ENCODE data around the gene POGZ.
"Not testable (repeated sequence)": the region's sequence is repeated elsewhere in the genome, so short reads cannot be mapped to it uniquely, and the experiment has no call there.

POGZ gene

GRCh38 chr1:151411884-151412283 lies 47.4 kb downstream of the POGZ start:
- DNase-seq (ENCODE audit: low read depth in 2 of 2), result no peak

DNA sequence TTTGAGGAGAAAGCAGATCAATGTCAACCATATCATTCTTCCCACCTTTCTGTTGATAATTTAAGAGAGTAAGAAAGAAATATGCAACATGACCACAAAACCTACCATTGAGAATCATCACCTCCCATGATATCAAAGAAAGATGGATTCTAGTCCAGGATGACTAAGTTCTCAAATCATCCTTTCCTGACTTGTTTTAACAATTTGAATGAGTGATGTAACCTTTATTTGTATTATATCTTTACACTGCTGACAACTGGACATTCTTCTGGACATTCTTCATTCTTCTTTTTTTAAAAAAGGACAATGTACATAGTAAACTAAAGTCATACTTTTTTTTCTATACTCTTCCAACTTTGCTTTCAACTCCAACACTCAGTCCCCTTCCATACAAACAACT lies 50.4 kb downstream of the POGZ start:
- no peak for DNase-seq (ENCODE audit: low read depth in 2 of 2)

- DNase-seq (ENCODE audit: low read depth in 2 of 2), result no peak
Measured at GRCh38 chr1:151407304-151407703, 52.0 kb downstream of the POGZ start.

- DNase-seq (ENCODE audit: low read depth in 2 of 2), result no peak
Measured at GRCh38 chr1:151406176-151406575, 53.1 kb downstream of the POGZ start.

DNA sequence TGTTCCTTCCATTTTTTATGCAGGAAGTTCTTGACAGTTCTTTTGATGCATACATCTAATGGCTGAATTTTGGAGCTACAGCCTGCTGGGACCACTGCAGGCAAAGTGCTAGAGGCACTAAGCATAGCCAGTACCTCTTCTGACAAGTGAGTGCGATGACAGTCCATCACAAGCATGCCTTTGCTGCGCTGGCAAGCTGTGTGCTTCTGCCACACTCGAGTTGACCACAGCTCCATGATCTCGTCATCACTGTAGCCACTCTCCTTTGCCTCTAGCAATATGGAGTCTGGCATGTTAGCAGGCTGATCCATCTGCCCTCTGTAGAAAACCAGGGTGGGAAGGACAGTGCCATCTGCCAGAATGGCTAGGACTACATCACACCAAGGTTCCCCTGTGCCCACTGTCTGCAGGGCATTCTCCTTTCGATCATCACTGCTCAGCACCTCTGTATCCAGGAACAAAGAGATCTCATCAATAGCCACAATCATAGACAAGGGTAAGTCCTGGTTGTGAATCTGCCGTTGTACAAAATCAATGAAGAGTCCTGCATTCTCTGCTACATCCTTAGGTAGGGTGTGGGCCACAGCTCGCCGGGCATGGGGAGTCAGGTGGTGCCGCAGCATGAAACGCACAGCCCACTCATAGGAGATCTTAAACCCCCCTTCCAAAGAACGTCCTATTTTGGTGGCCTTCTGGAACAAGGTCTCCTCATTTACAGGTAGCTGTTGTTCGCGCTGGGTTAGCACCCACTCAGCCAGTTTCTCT lies 53.9 kb downstream of the POGZ start:
- no peak for DNase-seq (ENCODE audit: low read depth in 2 of 2)

DNA sequence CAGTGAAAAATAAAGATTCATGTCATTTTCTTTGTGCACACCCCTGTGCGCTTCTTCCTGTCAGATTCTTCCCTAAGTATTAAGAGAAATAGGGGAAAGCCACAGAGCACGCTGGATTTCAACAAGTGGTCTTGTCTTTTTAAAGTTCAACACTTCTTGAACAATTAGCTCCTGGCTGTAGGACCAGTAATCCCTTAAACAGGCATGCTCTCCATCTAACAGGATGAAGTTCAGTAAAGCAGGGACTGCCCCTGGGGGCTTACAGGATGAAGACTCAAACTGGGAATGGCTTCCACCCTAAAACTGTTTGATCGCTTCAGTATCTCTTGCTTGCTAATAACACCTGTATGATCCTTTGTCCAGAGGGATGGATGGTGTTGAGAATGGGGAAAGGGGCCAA lies 55.7 kb downstream of the POGZ start:
- DNase-seq (ENCODE audit: low read depth in 2 of 2), result no peak

- DNase-seq (ENCODE audit: low read depth in 2 of 2), result no peak
Measured at GRCh38 chr1:151402764-151403163, 56.5 kb downstream of the POGZ start.

DNA sequence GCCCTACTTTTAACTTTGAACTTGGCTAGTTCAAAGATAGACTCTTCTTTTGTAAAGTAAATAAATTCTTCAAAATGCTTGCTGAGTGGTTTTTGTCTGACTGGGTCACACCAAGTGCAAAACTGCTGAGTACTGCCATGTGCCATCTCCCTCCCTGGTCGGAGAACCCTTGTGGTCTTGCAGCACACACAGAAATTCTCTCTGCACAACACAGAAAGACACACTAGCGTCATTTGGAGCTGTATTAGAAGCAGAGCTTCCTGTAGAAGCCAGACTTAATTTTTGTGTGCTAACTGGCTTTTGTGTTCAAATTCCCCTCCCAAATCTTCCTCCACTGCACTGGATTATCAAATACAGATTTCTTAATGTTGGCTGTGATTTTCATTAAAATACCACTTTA lies 57.4 kb downstream of the POGZ start:
- no peak for DNase-seq (ENCODE audit: low read depth in 2 of 2)

GRCh38 chr1:151401125-151401788 lies 58.0 kb downstream of the POGZ start:
- DNase-seq (ENCODE audit: low read depth in 2 of 2), result no peak

DNA sequence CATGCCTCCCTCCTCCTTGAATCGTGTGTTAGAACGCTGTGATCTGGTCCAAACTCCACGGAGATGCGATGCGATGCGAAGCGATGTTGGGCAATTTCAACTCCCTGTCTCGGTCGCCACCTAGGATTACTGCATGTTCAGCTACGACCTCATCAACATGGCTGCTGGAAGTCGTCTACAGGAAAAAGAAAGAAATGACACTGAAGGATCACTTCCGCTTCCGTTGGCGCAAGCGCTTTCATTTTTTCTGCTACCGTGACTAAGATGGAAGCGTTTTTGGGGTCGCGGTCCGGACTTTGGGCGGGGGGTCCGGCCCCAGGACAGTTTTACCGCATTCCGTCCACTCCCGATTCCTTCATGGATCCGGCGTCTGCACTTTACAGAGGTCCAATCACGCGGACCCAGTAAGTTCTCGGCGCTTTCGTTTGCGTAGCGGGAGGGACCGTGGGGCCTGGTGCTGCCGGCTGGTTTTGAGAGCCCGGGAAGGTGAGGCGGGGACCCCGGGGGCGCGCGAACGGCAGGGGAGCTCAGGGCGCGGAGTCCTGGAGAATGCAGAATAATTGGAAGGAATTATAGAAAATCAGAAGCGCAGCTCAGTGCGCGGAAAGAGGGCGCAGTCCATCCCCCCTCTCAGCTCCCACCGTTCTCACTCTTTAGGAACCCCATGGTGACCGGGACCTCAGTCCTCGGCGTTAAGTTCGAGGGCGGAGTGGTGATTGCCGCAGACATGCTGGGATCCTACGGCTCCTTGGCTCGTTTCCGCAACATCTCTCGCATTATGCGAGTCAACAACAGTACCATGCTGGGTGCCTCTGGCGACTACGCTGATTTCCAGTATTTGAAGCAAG lies 59.7 kb downstream of the POGZ start, which contains the start of gene PSMB4:
PSMB4 (plus strand) TSS at position 250 of the 848 bp plus-strand sequence; CDS start at position 265, 15 bp downstream.
- peak; percentile 48 to 71 for DNase-seq (ENCODE audit: low read depth in 2 of 2)

DNA sequence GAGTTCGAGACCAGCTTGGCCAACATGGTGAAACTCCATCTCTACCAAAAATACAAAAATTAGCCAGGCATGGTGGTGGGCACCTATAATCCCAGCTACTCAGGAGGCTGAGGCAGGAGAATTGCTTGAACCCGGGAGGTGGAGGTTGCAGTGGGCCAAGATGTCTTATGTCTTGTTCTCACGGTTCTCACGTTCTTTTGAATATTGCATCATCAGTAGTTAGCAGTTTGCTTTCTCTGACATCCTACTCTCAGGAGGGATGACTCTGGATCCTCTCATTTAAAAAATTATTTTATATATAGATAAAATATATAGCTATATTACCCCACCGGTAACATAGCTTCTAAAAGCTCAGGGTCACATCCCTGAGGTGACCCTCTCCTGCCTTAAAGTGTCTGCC lies 63.0 kb downstream of the POGZ start:
- not testable (repeated sequence) for DNase-seq (ENCODE audit: low read depth in 2 of 2)

DNA sequence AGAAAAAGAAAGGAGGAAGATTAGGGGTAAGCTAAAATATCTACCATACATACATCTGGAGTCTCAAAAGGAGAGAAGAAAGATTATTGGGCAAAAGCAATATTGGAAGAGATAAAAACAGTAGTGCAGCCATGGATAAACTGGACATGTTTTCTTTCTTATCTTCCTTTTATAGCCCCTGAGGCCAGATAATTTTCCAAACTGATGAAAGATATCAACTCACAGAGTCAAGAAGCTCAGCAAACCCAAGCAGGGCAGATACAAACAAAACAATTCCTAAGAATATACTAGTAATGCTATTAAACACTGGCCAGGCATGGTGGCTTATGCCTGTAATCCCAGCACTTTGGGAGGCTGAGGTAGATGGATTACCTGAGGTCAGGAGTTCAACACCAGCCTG lies 65.7 kb downstream of the POGZ start:
- no peak for DNase-seq (ENCODE audit: low read depth in 2 of 2)

DNA sequence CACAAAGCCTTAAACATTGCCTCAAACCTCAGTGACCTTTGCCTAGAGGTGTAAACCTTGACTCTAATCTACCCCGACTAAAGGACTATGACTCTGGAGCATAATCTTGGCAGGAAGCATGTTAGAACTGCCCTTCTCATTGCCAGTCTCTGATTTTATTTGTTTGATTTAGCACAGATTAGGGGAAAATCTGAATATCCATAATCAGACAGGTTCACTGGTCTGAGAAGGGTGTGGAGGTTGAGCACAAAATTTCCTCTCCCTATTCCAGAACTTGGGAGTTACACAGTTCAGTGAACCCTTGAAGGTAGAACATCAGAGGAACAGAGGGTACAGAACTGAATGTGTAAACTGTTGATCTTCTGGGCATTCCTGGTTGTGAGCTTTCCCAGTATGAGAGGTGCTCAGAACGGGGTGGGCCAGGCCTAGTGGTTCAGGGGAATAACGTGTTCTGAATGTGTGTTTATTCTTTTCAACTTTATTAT lies 68.2 kb downstream of the POGZ start:
- DNase-seq (ENCODE audit: low read depth in 2 of 2), result no peak

DNA sequence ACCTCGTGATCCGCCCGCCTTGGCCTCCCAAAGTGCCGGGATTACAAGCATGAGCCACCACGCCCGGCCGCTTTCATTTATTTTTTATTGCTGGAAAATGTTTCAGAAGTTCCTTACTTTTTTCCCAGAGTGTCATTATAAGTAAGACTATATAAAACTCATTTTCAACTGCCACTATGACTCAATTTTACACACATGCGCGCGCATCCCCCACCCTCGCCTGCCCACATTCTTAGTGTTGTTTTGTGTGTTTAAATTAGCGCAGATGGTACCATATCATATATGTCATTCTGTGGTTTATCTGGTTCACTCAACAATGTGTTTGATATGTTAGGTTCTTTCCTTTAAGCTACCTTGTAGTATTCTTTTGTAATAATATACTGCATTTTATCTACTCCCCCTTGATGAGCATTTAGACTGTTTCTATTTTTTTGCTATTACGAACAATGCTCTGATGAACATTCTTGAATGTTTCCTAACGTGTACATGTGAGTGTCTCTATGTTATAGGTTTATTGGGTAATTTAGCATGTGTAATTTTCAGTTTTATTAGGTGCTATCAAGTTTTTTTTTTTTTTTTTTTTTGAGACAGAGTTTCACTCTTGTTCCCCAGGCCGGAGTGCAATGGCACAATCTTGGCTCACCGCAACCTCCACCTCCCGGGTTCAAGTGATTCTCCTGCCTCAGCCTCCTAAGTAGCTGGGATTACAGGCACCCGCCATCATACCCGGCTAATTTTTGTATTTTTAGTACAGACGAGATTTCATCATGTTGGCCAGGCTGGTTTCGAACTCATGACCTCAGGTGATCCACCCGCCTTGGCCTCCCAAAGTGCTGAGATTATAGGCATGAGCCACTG lies 68.8 kb downstream of the POGZ start:
- not testable (repeated sequence) for DNase-seq (ENCODE audit: low read depth in 2 of 2)

DNA sequence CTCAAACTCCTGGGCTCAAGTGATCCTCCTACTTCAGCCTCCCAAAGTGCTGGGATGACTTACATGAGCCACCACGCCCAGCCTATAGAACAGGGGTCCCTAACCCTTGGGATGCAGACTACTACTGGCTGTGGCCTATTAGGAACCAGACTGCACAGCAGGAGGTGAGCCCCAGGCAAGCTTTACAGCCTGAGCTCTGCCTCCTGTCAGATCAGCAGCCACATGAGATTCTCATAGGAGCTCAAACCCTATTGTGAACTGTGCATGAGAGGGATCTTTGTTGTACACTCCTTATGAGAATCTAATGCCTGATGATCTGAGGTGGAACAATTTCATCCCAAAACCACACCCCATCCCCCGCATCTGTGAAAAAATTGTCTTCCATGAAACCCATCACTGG lies 73.3 kb downstream of the POGZ start:
- no peak for DNase-seq (ENCODE audit: low read depth in 2 of 2)

DNA sequence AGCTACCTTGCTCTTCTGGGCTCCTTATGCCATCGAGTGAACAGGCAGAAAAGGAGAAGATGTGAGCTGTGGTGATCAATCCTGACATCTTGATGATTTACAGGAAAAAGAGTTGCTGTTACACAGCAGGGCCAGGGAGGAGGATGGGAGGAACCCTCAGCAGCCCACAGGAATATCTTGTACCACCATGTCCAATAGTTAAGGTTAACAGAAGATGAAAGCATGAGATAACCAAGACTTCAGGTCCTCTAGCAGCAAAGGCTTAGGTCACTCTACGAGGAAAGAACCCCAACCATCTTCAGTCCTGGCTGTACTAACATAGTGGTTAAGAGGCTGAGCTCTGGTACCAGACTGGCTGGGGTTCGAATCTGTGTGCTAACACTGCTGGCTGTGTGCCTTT lies 74.7 kb downstream of the POGZ start:
- DNase-seq (ENCODE audit: low read depth in 2 of 2), result no peak

- DNase-seq (ENCODE audit: low read depth in 2 of 2), result no peak
Measured at GRCh38 chr1:151377150-151377884, 82.0 kb downstream of the POGZ start.

GRCh38 chr1:151373196-151373595 lies 86.1 kb downstream of the POGZ start:
- DNase-seq (ENCODE audit: low read depth in 2 of 2), result no peak

DNA sequence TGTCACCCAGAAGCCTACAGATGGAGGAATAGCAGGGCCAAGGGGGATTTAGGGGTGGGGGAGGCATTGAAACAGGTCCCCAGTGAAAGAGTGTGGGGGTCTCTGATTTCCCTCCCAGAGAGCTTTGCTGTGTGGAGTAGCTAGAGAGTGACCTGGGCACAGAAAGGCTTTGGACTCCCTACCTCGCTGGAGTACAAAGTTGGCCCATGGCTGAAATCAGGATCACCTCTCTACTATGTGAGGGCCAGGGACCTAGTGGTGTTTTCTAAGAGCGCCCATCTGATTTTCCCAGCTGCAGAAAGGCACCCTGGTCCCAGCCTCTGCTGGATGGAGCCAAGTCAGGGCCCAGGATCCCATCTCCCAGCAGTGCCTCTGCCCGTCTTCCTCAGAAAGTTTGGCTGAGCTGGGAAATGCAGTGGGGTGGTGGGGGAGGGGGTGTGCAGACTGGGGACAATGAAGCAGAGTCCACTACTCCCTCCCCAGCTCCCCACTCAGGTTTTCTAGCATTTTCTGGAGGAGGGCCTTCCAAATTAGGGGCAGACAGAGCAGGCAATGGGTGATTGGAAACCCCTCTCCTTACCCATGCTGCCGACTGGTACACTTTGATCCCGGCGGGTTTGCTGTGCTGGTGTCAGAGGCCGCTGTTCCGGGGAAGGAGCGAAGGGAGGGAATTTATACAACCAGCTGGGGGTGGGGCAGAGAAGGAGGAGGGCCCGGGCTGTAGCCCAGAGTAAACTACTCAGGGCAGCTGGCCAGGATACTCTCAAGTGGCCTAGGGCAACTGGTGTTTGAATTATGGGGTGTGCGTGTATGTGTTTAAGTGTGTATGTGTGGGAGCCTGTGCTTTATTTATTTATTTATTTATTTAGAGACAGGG lies 87.0 kb downstream of the POGZ start, which contains the start of gene SELENBP1:
SELENBP1 (minus strand) TSS at position 648 of the 877 bp plus-strand sequence; CDS start at position 584, 64 bp downstream.
- no peak for DNase-seq (ENCODE audit: low read depth in 2 of 2)
